Measurements from ENCODE around the gene CDC26. TPM values are rescaled to one million over a fixed set of nuclear protein-coding genes. Genes with fewer than 3 reads are reported as not detected.
A peak's percentile ranks its signal among the peaks of the same experiment; 100 is the strongest.

CDC26 gene
- total and polyA plus RNA-seq, 10 donors = 20.6 to 42.9 (median 29.5) TPM

GRCh38 chr9:113231701-113232100 lies 43.7 kb downstream of the CDC26 start:
- Histone ChIP-seq H3K9me3 (no peaks in the 10 kb centered on the region), H3K4me1 (peaks cover 13 to 73% (median 32%) of the 10 kb centered on the region in 6 donors), H3K27ac (peak overlapping the region in 3 of 8 donors; percentile 80 to 83 (median 83)), H3K4me3 (no peak overlapping the region), H3K36me3 (no peaks in the 10 kb centered on the region), H3K27me3 (replicated peaks in 1 of 7) (no peaks in the 10 kb centered on the region)
- no peak for DNase-seq
- intact Hi-C loops (cut with DNase I; ENCODE audit: low total_unique reads) = no loop called here
- WGBS, 5 donors = 94 to 100% (median 99%) methylated on average over 2 of the region's 2 CpGs
- TF ChIP-seq POLR2A (IDR thresholded peaks at IDR 0.05) = no peak
- no peak for TF ChIP-seq POLR2AphosphoS5 (IDR thresholded peaks at IDR 0.05)

GRCh38 chr9:113228130-113228665 lies 47.2 kb downstream of the CDC26 start:
- Histone ChIP-seq H3K27me3 (replicated peaks in 1 of 7) (no peaks in the 10 kb centered on the region), H3K4me1 (peaks cover 5 to 76% (median 21%) of the 10 kb centered on the region in 6 donors), H3K36me3 (peaks cover 0 to 8% (median 0%) of the 10 kb centered on the region in 6 donors), H3K9me3 (no peaks in the 10 kb centered on the region), H3K4me3 (no peak overlapping the region), H3K27ac (peak overlapping the region in 1 of 8 donors; percentile 52)
- WGBS, 5 donors = 48 to 65% (median 61%) methylated on average over 3 of the region's 3 CpGs
- no peak for TF ChIP-seq POLR2AphosphoS5 (IDR thresholded peaks at IDR 0.05)
- no peak for TF ChIP-seq POLR2A (IDR thresholded peaks at IDR 0.05)
- no peak for TF ChIP-seq CTCF (IDR thresholded peaks at IDR 0.05 in 8 of 11, conservative IDR thresholded peaks at IDR 0.05 in 3 of 11)
- intact Hi-C loops (cut with DNase I; ENCODE audit: low total_unique reads) = loop anchor here (10.0 kb wide), 1 partner anchor 47 kb away; the partner anchor contains the start of genes CDC26 and PRPF4
- no peak for DNase-seq

GRCh38 chr9:113227436-113227835 lies 47.9 kb downstream of the CDC26 start:
- intact Hi-C loops (cut with DNase I; ENCODE audit: low total_unique reads) = loop anchor here (10.0 kb wide), 1 partner anchor 47 kb away; the partner anchor contains the start of genes CDC26 and PRPF4
- peak overlapping the region in 2 of 8 donors; percentile 4 to 52 for H3K27ac ChIP-seq
- H3K27me3 ChIP-seq (replicated peaks in 1 of 7) = no peaks in the 10 kb centered on the region
- 0 to 96% (median 39%) methylated on average over 1 of the region's 1 CpG for WGBS, 5 donors
- peaks cover 0 to 76% (median 20%) of the 10 kb centered on the region in 6 donors for H3K4me1 ChIP-seq
- TF ChIP-seq POLR2A (IDR thresholded peaks at IDR 0.05) (no peak), CTCF (IDR thresholded peaks at IDR 0.05 in 8 of 11, conservative IDR thresholded peaks at IDR 0.05 in 3 of 11) (no peak), POLR2AphosphoS5 (IDR thresholded peaks at IDR 0.05) (no peak)
- DNase-seq = no peak
- H3K9me3 ChIP-seq = no peaks in the 10 kb centered on the region
- no peak overlapping the region for H3K4me3 ChIP-seq
- H3K36me3 ChIP-seq = peaks cover 0 to 8% (median 0%) of the 10 kb centered on the region in 6 donors

- intact Hi-C loops (cut with DNase I; ENCODE audit: low total_unique reads) = loop anchor here (10.0 kb wide), 1 partner anchor 51 kb away; the partner anchor contains the start of genes CDC26 and PRPF4
- 87 to 96% (median 91%) methylated on average over 2 of the region's 2 CpGs for WGBS, 5 donors
- peaks cover 14 to 86% (median 39%) of the 10 kb centered on the region in 6 donors for H3K4me1 ChIP-seq
Measured at GRCh38 chr9:113223963-113224362, 51.4 kb downstream of the CDC26 start.

GRCh38 chr9:113222482-113222841 lies 52.9 kb downstream of the CDC26 start:
- peak overlapping the region in 7 of 8 donors; percentile 63 to 94 (median 84) for H3K4me3 ChIP-seq
- DNase-seq = no peak
- no peaks in the 10 kb centered on the region for H3K27me3 ChIP-seq (replicated peaks in 1 of 7)
- intact Hi-C loops (cut with DNase I; ENCODE audit: low total_unique reads) = loop anchor here (10.0 kb wide), 1 partner anchor 52 kb away; the partner anchor contains the start of genes CDC26 and PRPF4
- H3K36me3 ChIP-seq = peaks cover 0 to 9% (median 0%) of the 10 kb centered on the region in 6 donors
- H3K4me1 ChIP-seq = peaks cover 20 to 91% (median 49%) of the 10 kb centered on the region in 6 donors
- H3K27ac ChIP-seq = peak overlapping the region in 4 of 8 donors; percentile 90 to 95 (median 94)
- H3K9me3 ChIP-seq = no peaks in the 10 kb centered on the region
- WGBS, 5 donors = 65 to 80% (median 72%) methylated on average over 5 of the region's 5 CpGs
- TF ChIP-seq CTCF (IDR thresholded peaks at IDR 0.05 in 8 of 11, conservative IDR thresholded peaks at IDR 0.05 in 3 of 11) (no peak), POLR2A (IDR thresholded peaks at IDR 0.05) (no peak), POLR2AphosphoS5 (IDR thresholded peaks at IDR 0.05) (no peak)

More at GRCh38 chr9:113223963-113224362, 51.4 kb downstream of the CDC26 start:
- Histone ChIP-seq H3K27me3 (replicated peaks in 1 of 7) (no peaks in the 10 kb centered on the region), H3K36me3 (peaks cover 0 to 8% (median 0%) of the 10 kb centered on the region in 6 donors), H3K27ac (no peak overlapping the region), H3K4me3 (no peak overlapping the region), H3K9me3 (no peaks in the 10 kb centered on the region)
- TF ChIP-seq POLR2A (IDR thresholded peaks at IDR 0.05) = no peak
- no peak for DNase-seq
